ENCODE measurements around the gene BCKDHA. TPM values are rescaled to one million over a fixed set of nuclear protein-coding genes. Genes with fewer than 3 reads are reported as not detected.
A peak's percentile ranks its signal among the peaks of the same experiment; 100 is the strongest.

The BCKDHA gene
- total and polyA plus RNA-seq, 2 donors (not counting 3 experiments of a cell fraction or from before 2014, with no cell fraction given): 16.5 to 50.4 TPM

GRCh38 chr19:41447732-41448332 lies 50.2 kb downstream of the BCKDHA start:
- peak; percentile 18 for FAIRE-seq
- ChIA-PET POLR2A (interaction anchor here (0.6 to 2.0 kb wide), 3 partner anchors 8 to 84 kb away, joined by 4 to 8 read pairs (median 6); partner anchors contain the start of gene DMAC2), CTCF (interaction anchor here (0.6 to 8.9 kb wide), 16 partner anchors 8 to 244 kb away, joined by 3 to 343 read pairs (median 20); partner anchors contain the start of gene DMAC2)
- Histone ChIP-seq H2AFZ (ENCODE audit: low read depth, low read length) (no peak overlapping the region), H3K4me1 (ENCODE audit: control insufficient read depth, extremely low read depth, insufficient read depth, low read length) (no peaks in the 10 kb centered on the region), H3K36me3 (ENCODE audit: control insufficient read depth in 2 of 2, extremely low read depth in 1 of 2, insufficient read depth in 2 of 2, low read length in 2 of 2) (no peaks in the 10 kb centered on the region), H3K9me1 (replicated peaks; ENCODE audit: control insufficient read depth, extremely low read depth, insufficient read depth, low read length) (no peaks in the 10 kb centered on the region), H3K9me3 (replicated peaks; ENCODE audit: control insufficient read depth, insufficient read depth, low read length) (no peaks in the 10 kb centered on the region), H3K27ac (ENCODE audit: insufficient read depth, low read depth, low read length) (no peak overlapping the region), H3K27me3 (ENCODE audit: control insufficient read depth in 2 of 2, insufficient read depth in 2 of 2, low read length in 2 of 2) (peaks cover 7 to 9% of the 10 kb centered on the region in 2 experiments), H3K4me3 (replicated peaks in 1 of 3; ENCODE audit: insufficient read depth in 1 of 3, low read depth in 1 of 3, low read length in 3 of 3) (no peak overlapping the region), H3K9ac (replicated peaks; ENCODE audit: extremely low read depth, insufficient read depth, low read length) (no peak overlapping the region), H3K4me2 (ENCODE audit: insufficient read depth, low read length) (no peak overlapping the region), H4K20me1 (replicated peaks; ENCODE audit: control insufficient read depth, extremely low read depth, insufficient read depth, low read length) (no peaks in the 10 kb centered on the region), H3K79me2 (ENCODE audit: control insufficient read depth, insufficient read depth, low read length) (no peaks in the 10 kb centered on the region)
- intact Hi-C loops (cut with micrococcal nuclease) (no loop called here), dilution Hi-C loops (cut with MboI; ENCODE audit: extremely low pct_ligation_motif_present, low sequenced_read_pairs) (no loop called here)
- no TSS peak for BruUV-seq (replicated peaks)
- TF ChIP-seq CTCF (IDR thresholded peaks at IDR 0.05; ENCODE audit: extremely low read depth in 1 of 2, insufficient read depth in 1 of 2, low read depth in 1 of 2, low read length in 2 of 2) (peak in 1 of 2 donors; percentile 7), FOS (IDR thresholded peaks at IDR 0.05; ENCODE audit: borderline replicate concordance, insufficient read depth, low read length) (no peak)
- DNase-seq (ENCODE audit: low read depth, low spot score): no peak

Data from endothelial cell of umbilical vein (primary cell).